Gastroesophageal sphincter (tissue), 4 donors: ENCODE measurements around the gene MEP1B. TPM values are rescaled to one million over a fixed set of nuclear protein-coding genes. Genes with fewer than 3 reads are reported as not detected.
"Not testable (repeated sequence)": the region's sequence is repeated elsewhere in the genome, so short reads cannot be mapped to it uniquely, and the experiment has no call there.

ENCODE experiments used
- ATAC-seq: fragments of 150-250 bp; one replicate; pipeline ENCODE4 v1.9.1; 2016; ENCODE audit warnings: mild to moderate bottlenecking, moderate library complexity
- H3K27ac ChIP-seq, 4 donors: fragments of 200-600 bp; sonication (generic) in 3 of 4; 1 replicate in 3 of 4; 2 replicates in 1 of 4; pipeline ENCODE4 v1.5.1; 2016 to 2019
- H3K27me3 ChIP-seq: fragments of 200-600 bp; sonication (generic); one replicate; pipeline ENCODE4 v1.5.1; 2019
- H3K36me3 ChIP-seq, 2 donors: fragments of 200-600 bp; sonication (generic); one replicate each; pipeline ENCODE4 v1.5.1; 2019; ENCODE audit warnings: control low read depth in 1 of 2
- H3K4me1 ChIP-seq, 3 donors: fragments of 200-600 bp; sonication (generic); 1 replicate in 2 of 3; 2 replicates in 1 of 3; pipeline ENCODE4 v1.5.1; 2016 to 2019; ENCODE audit warnings: control low read depth in 2 of 3
- H3K4me3 ChIP-seq, 2 donors: fragments of 200-600 bp; sonication (generic); one replicate each; pipeline ENCODE4 v1.5.1; 2019; ENCODE audit warnings: mild to moderate bottlenecking in 1 of 2, moderate library complexity in 1 of 2
- H3K9me3 ChIP-seq, 3 donors: fragments of 200-600 bp; sonication (generic); one replicate each; pipeline ENCODE4 v1.5.1; 2017 to 2019; ENCODE audit warnings: control low read depth in 2 of 3
- CTCF ChIP-seq, 4 experiments: fragments of 200-600 bp in 2 of 4; fragments of 450-650 bp in 2 of 4; sonication (generic) in 1 of 4; IDR thresholded peaks; one replicate each; pipeline ENCODE4 v1.5.1; 2017 to 2019; ENCODE audit warnings: antibody characterized with exemption in 4 of 4, mild to moderate bottlenecking in 2 of 4, moderate library complexity in 2 of 4
- EP300 ChIP-seq: sonication (generic); formaldehyde crosslinking; IDR thresholded peaks from one replicate; pipeline ENCODE4 v1.6.1; 2017; ENCODE audit warnings: antibody characterized with exemption, mild to moderate bottlenecking
- POLR2A ChIP-seq, 2 donors: fragments of 450-650 bp; IDR thresholded peaks; one replicate each; pipeline ENCODE4 v1.6.1; 2017; ENCODE audit warnings: antibody characterized with exemption in 2 of 2, mild to moderate bottlenecking in 2 of 2, moderate library complexity in 1 of 2
- POLR2AphosphoS5 ChIP-seq: sonication (generic); formaldehyde crosslinking; IDR thresholded peaks from one replicate; pipeline ENCODE4 v1.6.1; 2017; ENCODE audit warnings: antibody characterized with exemption
- WGBS, 2 donors: methylation state at CpG; one replicate each; pipeline ENCODE4 v1.1.5; 2018; ENCODE audit warnings: low coverage in 1 of 2; 5-methylcytosine and 5-hydroxymethylcytosine counted together
- total RNA-seq, 4 donors: library from RNA; depleted of rRNA; stranded (reverse); fragments of >200 nt; gene quantifications; one replicate each; pipeline ENCODE4 v1.1.0, GENCODE V29; 2016

The MEP1B gene
- total RNA-seq, 4 donors from 2014 or later, result not detected

DNA sequence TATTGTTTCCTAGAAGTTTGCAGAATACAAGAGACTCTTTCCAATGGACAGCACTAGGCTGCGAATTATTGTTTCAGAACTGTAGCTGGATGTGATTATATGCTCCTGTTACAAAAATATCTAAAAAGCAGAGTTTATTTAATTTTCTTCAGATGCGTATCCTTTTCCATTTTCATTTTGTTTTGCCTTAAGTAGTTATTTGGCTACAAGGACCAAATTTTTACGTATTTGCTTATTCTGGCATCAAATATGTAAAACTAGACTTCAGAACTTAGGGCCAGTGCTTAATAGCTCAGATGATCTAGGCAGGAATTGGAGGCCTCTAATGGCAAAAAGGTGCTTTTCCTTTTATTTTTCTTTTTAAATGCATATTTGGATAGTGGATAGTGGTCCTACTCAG is 18.7 kb downstream of the MEP1B start:
- Histone ChIP-seq H3K4me1 (no peaks in the 10 kb centered on the region), H3K4me3 (no peak overlapping the region), H3K9me3 (no peaks in the 10 kb centered on the region), H3K36me3 (no peaks in the 10 kb centered on the region), H3K27ac (no peak overlapping the region), H3K27me3 (no peaks in the 10 kb centered on the region)
- TF ChIP-seq POLR2AphosphoS5 (no peak), CTCF (IDR thresholded peaks at IDR 0.05) (no peak), POLR2A (IDR thresholded peaks at IDR 0.05) (no peak), EP300 (no peak)
- no peak for ATAC-seq
- 75 to 89% methylated on average over 3 of the region's 3 CpGs for WGBS, 2 donors

DNA sequence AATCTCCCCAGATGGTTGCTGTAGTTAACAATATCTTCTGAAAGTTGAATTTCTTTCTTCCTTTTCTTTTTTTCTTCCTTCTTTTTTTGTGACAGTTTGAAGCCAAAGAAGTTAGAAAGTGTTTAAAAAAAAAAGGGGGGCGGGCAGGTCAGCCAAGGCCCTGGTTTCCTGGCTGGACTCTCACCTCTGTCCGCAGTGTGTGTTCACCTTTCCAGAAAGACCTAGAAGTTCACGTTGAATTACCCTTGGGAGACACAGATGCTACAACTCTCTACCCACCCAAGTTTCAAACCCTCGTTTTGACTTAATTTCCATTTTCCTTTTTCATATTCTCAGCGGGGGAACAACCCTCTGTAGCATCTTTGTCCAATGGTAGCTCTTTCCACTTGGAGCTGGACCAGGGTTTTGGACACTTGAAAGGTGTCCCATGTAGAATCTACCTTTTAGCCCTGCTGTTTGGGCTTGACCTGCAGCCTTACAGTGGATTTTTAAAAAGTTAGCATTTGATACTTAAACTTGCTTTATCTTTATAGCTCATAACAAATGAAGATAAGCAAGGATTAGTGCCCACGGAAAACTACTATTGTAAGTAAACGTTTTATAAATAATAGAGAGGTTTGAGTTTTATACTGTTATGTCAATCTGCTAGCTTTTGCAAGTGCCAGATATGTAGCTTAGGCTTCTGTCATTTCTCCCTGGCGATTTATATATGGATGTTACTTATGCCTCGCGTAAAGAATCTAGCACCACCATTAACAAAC is 20.0 kb downstream of the MEP1B start:
- TF ChIP-seq POLR2A (IDR thresholded peaks at IDR 0.05), result no peak
- no peak for TF ChIP-seq EP300
- no peak for TF ChIP-seq POLR2AphosphoS5
- TF ChIP-seq CTCF (IDR thresholded peaks at IDR 0.05), result no peak
- Histone ChIP-seq H3K4me3 (no peak overlapping the region), H3K27me3 (no peaks in the 10 kb centered on the region), H3K27ac (no peak overlapping the region), H3K9me3 (no peaks in the 10 kb centered on the region), H3K36me3 (no peaks in the 10 kb centered on the region), H3K4me1 (no peaks in the 10 kb centered on the region)
- no peak for ATAC-seq
- WGBS, 2 donors, result 78% methylated on average over 10 of the region's 10 CpGs

DNA sequence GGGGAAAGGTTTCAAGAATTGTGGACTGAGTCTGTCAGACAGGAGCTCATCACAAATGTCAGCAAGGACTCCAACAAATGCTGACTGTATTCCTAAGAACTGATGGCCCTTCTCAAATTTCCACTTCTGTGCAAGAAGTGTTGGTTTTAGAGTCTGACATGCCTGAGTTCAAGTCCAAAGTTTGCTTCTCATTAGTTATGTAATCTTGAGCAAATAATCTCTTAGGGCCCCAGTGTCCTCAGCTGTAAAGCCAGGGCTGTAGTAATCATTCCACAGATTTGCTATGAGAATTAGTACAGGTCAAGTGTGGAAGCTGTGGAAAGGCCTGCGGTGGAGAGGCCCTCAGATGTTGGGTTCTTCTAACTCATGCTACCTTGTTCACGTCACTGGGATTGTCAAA is 23.9 kb downstream of the MEP1B start:
- no peak for ATAC-seq
- WGBS, 2 donors, result 84 to 100% methylated on average over 2 of the region's 2 CpGs
- TF ChIP-seq POLR2AphosphoS5 (no peak), CTCF (IDR thresholded peaks at IDR 0.05) (no peak), EP300 (no peak), POLR2A (IDR thresholded peaks at IDR 0.05) (no peak)
- no peak overlapping the region for H3K4me3 ChIP-seq
- no peaks in the 10 kb centered on the region for H3K4me1 ChIP-seq
- H3K27ac ChIP-seq, result no peak overlapping the region
- H3K27me3 ChIP-seq, result no peaks in the 10 kb centered on the region
- no peaks in the 10 kb centered on the region for H3K36me3 ChIP-seq
- no peaks in the 10 kb centered on the region for H3K9me3 ChIP-seq

GRCh38 chr18:32216390-32216789 is 26.6 kb downstream of the MEP1B start:
- Histone ChIP-seq H3K4me3 (no peak overlapping the region), H3K27me3 (no peaks in the 10 kb centered on the region), H3K27ac (no peak overlapping the region), H3K9me3 (no peaks in the 10 kb centered on the region), H3K36me3 (no peaks in the 10 kb centered on the region), H3K4me1 (no peaks in the 10 kb centered on the region)
- ATAC-seq, result no peak
- WGBS, 2 donors, result 56 to 80% methylated on average over 1 of the region's 2 CpGs
- TF ChIP-seq CTCF (IDR thresholded peaks at IDR 0.05) (no peak), POLR2A (IDR thresholded peaks at IDR 0.05) (no peak), EP300 (no peak), POLR2AphosphoS5 (no peak)

- TF ChIP-seq POLR2A (IDR thresholded peaks at IDR 0.05), result no peak
- TF ChIP-seq POLR2AphosphoS5, result no peak
- no peak for TF ChIP-seq CTCF (IDR thresholded peaks at IDR 0.05)
- TF ChIP-seq EP300, result no peak
- Histone ChIP-seq H3K27ac (no peak overlapping the region), H3K4me1 (no peaks in the 10 kb centered on the region), H3K27me3 (no peaks in the 10 kb centered on the region), H3K36me3 (no peaks in the 10 kb centered on the region), H3K4me3 (no peak overlapping the region), H3K9me3 (no peaks in the 10 kb centered on the region)
- no peak for ATAC-seq
- WGBS, 2 donors, result 72 to 90% methylated on average over 2 of the region's 3 CpGs
Observed at GRCh38 chr18:32219431-32220018, 29.7 kb downstream of the MEP1B start.

DNA sequence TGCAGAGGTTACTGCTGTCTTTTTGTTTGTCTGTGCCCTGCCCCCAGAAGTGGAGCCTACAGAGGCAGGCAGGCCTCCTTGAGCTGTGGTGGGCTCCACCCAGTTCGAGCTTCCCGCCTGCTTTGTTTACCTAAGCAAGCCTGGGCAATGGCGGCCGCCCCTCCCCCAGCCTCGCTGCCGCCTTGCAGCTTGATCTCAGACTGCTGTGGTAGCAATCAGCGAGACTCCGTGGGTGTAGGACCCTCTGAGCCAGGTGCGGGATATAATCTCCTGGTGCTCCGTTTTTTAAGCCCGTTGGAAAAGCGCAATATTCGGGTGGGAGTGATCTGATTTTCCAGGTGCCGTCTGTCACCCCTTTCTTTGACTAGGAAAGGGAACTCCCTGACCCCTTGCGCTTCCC is 43.5 kb downstream of the MEP1B start:
- not testable (repeated sequence) for H3K27me3 ChIP-seq, H3K9me3 ChIP-seq, H3K27ac ChIP-seq, ATAC-seq, H3K36me3 ChIP-seq, H3K4me3 ChIP-seq, H3K4me1 ChIP-seq
- 92 to 94% methylated on average over 5 to 12 of the region's 15 CpGs for WGBS, 2 donors
